ENCODE data around the gene SUGCT. TPM values are rescaled to one million over a fixed set of nuclear protein-coding genes. Genes with fewer than 3 reads are reported as not detected.
A peak's percentile ranks its signal among the peaks of the same experiment; 100 is the strongest.

Gene SUGCT
- total and polyA plus RNA-seq, 3 donors from 2014 or later: 7.1 to 9.8 (median 8.1) TPM

DNA sequence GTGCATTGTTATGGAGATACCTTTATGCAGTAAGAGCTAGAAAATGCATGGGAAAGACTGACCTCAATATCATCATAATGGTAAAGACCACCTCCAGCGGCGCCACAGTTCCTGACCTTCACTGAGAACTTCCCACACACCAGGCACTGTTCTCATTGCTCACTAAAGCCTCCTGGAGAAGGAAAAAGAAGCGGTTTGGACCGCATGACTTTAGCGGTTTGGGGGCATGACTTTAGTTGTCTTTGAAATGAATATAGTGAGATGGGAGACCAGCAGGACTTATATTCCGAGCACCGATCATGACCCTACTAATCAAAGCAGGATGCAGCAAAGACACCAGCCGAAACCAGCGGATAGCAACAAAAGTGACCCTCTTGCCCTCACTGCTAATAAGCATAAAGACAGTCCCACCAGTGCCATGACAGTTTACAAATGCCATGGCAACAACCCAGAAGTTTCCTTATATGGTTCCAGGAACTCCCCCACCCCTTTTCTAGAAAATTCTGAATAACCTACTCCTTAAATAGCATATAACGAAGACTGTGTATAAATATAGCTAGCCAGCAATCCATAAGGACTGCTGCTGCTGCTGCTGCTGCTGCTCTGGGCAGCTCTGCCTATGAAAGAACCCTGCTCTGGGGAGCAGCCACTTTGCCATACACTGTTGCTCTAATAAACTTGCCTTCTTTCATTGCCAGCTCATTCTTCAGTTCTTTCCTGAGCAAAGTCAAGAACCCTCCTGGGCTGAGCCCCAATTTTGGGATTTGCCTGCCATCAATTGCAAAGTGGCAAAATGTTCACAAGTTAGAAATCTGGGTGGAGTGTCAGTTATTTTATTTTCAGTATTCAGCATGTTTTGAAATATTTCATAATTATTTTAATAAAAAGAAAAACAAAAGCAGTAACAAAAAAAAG, 694.1 kb downstream of the SUGCT start:
- Histone ChIP-seq H3K27ac (no peak overlapping the region), H3K27me3 (no peaks in the 10 kb centered on the region), H3K4me1 (peaks cover 28% of the 10 kb centered on the region), H3K36me3 (ENCODE audit: low read depth, missing control alignments) (no peaks in the 10 kb centered on the region), H3K9me3 (no peaks in the 10 kb centered on the region), H3K4me3 (no peak overlapping the region)
- DNase-seq: no peak
- intact Hi-C loops (cut with DNase I; ENCODE audit: low total_unique reads): no loop called here
- 89 to 92% methylated on average over 10 of the region's 10 CpGs for WGBS, 2 donors
- TF ChIP-seq, protein P1, sequence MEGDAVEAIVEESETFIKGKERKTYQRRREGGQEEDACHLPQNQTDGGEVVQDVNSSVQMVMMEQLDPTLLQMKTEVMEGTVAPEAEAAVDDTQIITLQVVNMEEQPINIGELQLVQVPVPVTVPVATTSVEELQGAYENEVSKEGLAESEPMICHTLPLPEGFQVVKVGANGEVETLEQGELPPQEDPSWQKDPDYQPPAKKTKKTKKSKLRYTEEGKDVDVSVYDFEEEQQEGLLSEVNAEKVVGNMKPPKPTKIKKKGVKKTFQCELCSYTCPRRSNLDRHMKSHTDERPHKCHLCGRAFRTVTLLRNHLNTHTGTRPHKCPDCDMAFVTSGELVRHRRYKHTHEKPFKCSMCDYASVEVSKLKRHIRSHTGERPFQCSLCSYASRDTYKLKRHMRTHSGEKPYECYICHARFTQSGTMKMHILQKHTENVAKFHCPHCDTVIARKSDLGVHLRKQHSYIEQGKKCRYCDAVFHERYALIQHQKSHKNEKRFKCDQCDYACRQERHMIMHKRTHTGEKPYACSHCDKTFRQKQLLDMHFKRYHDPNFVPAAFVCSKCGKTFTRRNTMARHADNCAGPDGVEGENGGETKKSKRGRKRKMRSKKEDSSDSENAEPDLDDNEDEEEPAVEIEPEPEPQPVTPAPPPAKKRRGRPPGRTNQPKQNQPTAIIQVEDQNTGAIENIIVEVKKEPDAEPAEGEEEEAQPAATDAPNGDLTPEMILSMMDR (IDR thresholded peaks at IDR 0.05): no peak
- no peak for TF ChIP-seq POLR2A (IDR thresholded peaks at IDR 0.05)

DNA sequence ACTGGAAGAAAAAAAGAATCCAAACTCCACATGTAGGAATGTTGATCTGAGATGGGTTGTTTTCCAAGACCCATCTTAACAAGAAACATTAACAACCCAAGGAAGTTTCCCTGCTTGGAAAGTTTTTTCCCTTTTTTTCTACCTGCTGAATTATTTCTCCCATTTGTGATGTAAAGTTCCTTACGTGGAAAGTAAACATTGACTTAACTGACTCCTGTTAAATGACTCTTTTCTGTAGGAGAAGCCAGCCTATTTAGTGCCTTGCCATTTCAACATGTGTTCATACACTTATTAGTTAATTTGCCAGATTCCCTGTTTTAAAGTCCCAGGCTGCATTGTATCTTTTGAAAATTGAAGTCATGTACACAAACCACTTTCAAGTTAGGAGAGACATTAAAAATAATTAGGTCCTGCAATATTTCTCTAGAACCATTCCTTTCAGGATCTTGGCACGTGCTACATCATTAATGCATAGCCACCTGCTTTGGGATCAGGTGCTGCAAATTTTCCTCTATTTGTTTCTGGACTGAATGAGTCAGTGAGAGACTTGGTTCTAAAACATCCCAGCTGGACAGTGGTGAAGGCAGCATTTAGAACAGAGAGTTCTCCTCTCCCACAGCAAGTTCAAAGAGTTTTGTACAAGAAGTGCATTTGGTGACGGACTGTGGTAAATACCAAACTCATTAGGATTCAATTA, 698.5 kb downstream of the SUGCT start:
- TF ChIP-seq, protein P1 (IDR thresholded peaks at IDR 0.05): no peak
- TF ChIP-seq POLR2A (IDR thresholded peaks at IDR 0.05): no peak
- Histone ChIP-seq H3K27me3 (no peaks in the 10 kb centered on the region), H3K4me3 (no peak overlapping the region), H3K9me3 (no peaks in the 10 kb centered on the region), H3K4me1 (peaks cover 7% of the 10 kb centered on the region), H3K36me3 (ENCODE audit: low read depth, missing control alignments) (no peaks in the 10 kb centered on the region), H3K27ac (peak overlapping the region; percentile 19 to 82)
- no peak for DNase-seq
- intact Hi-C loops (cut with DNase I; ENCODE audit: low total_unique reads): no loop called here
- WGBS, 2 donors: 50 to 72% methylated on average over 3 of the region's 3 CpGs

DNA sequence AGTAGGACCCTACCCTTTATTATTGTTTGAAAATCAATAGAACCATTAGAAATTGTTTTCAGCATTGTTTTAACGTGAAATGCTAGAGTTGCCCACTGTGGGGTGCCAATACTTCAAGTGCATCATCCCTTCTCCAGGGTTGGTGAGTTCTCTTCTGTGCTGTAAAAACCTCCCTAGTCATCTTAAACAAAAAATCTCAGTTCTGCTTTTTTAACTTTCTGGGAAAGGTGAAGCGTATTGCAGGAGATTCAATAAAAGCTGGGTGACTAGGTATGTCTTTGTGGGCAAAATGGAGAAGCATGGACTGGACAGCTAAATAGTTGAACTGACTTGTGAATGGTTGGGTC, 699.1 kb downstream of the SUGCT start:
- H3K4me3 ChIP-seq: no peak overlapping the region
- peak overlapping the region; percentile 19 to 71 for H3K27ac ChIP-seq
- 59 to 61% methylated on average over 2 of the region's 2 CpGs for whole genome bisulfite sequencing, 2 donors
- H3K9me3 ChIP-seq: no peaks in the 10 kb centered on the region
- peaks cover 7% of the 10 kb centered on the region for H3K4me1 ChIP-seq
- DNase-seq: no peak
- H3K36me3 ChIP-seq (ENCODE audit: low read depth, missing control alignments): no peaks in the 10 kb centered on the region
- H3K27me3 ChIP-seq: no peaks in the 10 kb centered on the region
- intact Hi-C loops (cut with DNase I; ENCODE audit: low total_unique reads): no loop called here
- TF ChIP-seq POLR2A (IDR thresholded peaks at IDR 0.05): no peak
- TF ChIP-seq, protein P1 (IDR thresholded peaks at IDR 0.05): peak in 1 of 3 experiments; percentile 23

DNA sequence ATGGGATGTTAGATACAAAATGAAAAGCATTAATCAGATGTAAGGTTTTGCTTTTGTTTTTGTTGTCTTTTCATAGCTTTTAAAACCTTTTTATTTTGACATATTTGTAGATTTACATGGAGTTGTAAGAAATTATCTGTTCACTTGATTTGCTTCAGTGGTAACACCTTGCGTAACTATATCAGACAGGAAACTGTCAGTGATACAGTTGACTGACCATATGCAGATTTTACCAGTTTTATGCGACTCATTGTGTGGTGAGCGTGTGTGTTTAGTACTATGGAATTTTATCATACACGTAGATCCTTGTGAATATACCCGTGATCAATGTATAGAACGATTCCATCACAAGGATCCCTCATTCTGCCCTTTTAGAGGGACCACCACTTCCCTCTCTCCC, 701.4 kb downstream of the SUGCT start:
- 67 to 96% methylated on average over 6 of the region's 6 CpGs for WGBS, 2 donors
- intact Hi-C loops (cut with DNase I; ENCODE audit: low total_unique reads): no loop called here
- no peak overlapping the region for H3K27ac ChIP-seq
- H3K36me3 ChIP-seq (ENCODE audit: low read depth, missing control alignments): no peaks in the 10 kb centered on the region
- H3K4me3 ChIP-seq: no peak overlapping the region
- H3K4me1 ChIP-seq: peaks cover 7% of the 10 kb centered on the region
- no peak for DNase-seq
- TF ChIP-seq, protein P1 (IDR thresholded peaks at IDR 0.05): no peak
- no peak for TF ChIP-seq POLR2A (IDR thresholded peaks at IDR 0.05)
- no peaks in the 10 kb centered on the region for H3K9me3 ChIP-seq
- no peaks in the 10 kb centered on the region for H3K27me3 ChIP-seq
